Hepatocyte (in vitro differentiated cells): ENCODE measurements around the gene FXYD2. TPM values are rescaled to one million over a fixed set of nuclear protein-coding genes. Genes with fewer than 3 reads are reported as not detected.

Experiments used
- DNase-seq: peaks from one replicate; pipeline ENCODE4 v3.0.0-alpha.2; 2016; ENCODE audit warnings: low spot score
- H2AFZ ChIP-seq: fragments of 200-600 bp; sonication (generic); 2 replicates; pipeline ENCODE4 v1.6.0; 2016; ENCODE audit warnings: antibody characterized with exemption, mild to moderate bottlenecking
- H3K27ac ChIP-seq: fragments of 200-600 bp; sonication (generic); 2 replicates; pipeline ENCODE4 v1.5.1; 2016; ENCODE audit warnings: mild to moderate bottlenecking
- H3K27me3 ChIP-seq: fragments of 200-600 bp; sonication (generic); 2 replicates; pipeline ENCODE4 v1.6.1; 2016
- H3K36me3 ChIP-seq: fragments of 200-600 bp; sonication (generic); replicated peaks from 2 replicates; pipeline ENCODE4 v1.5.1; 2016; ENCODE audit warnings: low read depth; ENCODE audit not compliant: insufficient read depth
- H3K4me1 ChIP-seq: fragments of 200-600 bp; sonication (generic); 2 replicates; pipeline ENCODE4 v1.5.1; 2016; ENCODE audit warnings: mild to moderate bottlenecking, moderate library complexity; ENCODE audit not compliant: insufficient read depth
- H3K4me2 ChIP-seq: fragments of 200-600 bp; sonication (generic); 2 replicates; pipeline ENCODE4 v1.6.0; 2016
- H3K4me3 ChIP-seq: fragments of 200-600 bp; sonication (generic); 2 replicates; pipeline ENCODE4 v1.5.1; 2016; ENCODE audit warnings: mild to moderate bottlenecking
- H3K79me2 ChIP-seq: fragments of 200-600 bp; sonication (generic); 2 replicates; pipeline ENCODE4 v1.6.0; 2017; ENCODE audit warnings: mild to moderate bottlenecking
- H3K9me2 ChIP-seq: fragments of 200-600 bp; sonication (generic); replicated peaks from 2 replicates; pipeline ENCODE4 v1.6.0; 2017; ENCODE audit warnings: mild to moderate bottlenecking; ENCODE audit not compliant: insufficient read depth
- H3K9me3 ChIP-seq: fragments of 200-600 bp; sonication (generic); 2 replicates; pipeline ENCODE4 v1.5.1; 2016; ENCODE audit warnings: low read depth, mild to moderate bottlenecking
- H4K20me1 ChIP-seq: fragments of 200-600 bp; sonication (generic); 2 replicates; pipeline ENCODE4 v1.6.0; 2016; ENCODE audit warnings: mild to moderate bottlenecking; ENCODE audit not compliant: insufficient read depth, poor library complexity, severe bottlenecking
- EZH2 ChIP-seq: fragments of 200-600 bp; sonication (generic); IDR thresholded peaks from 2 replicates; pipeline ENCODE4 v1.6.1; 2016; ENCODE audit warnings: antibody characterized with exemption, mild to moderate bottlenecking, borderline replicate concordance
- EZH2phosphoT487 ChIP-seq: fragments of 200-600 bp; sonication (generic); IDR thresholded peaks from one replicate; pipeline ENCODE4 v1.6.1; 2018; ENCODE audit warnings: antibody characterized with exemption, mild to moderate bottlenecking, low read depth, moderate library complexity; ENCODE audit not compliant: unreplicated experiment, severe bottlenecking
- WGBS: methylation state at CpG from one replicate; pipeline ENCODE4 v1.1.6; 2016; ENCODE audit warnings: low lambda C conversion rate; ENCODE audit errors: missing lambda C conversion rate; 5-methylcytosine and 5-hydroxymethylcytosine counted together
- polyA plus RNA-seq: library from polyadenylated mRNA; unstranded; fragments of >200 nt; fragmentation: Nextera tagmentation; extraction: Ambion mirVana; gene quantifications from 2 replicates; pipeline ENCODE4 v1.2.1, GENCODE V29; 2016
- total RNA-seq: library from RNA; depleted of rRNA; stranded (reverse); fragments of >200 nt; gene quantifications from 2 replicates; pipeline ENCODE4 v1.2.3, GENCODE V29; 2014
- TF ChIP-seq, protein P1 (sequence below): fragments of 200-600 bp; sonication (generic); IDR thresholded peaks from 2 replicates; pipeline ENCODE4 v1.5.1; 2016; ENCODE audit warnings: antibody characterized with exemption, mild to moderate bottlenecking; ENCODE audit not compliant: poor library complexity

The FXYD2 gene
- total and polyA plus RNA-seq, 2 experiments from 2014 or later: 72.7 to 93.8 TPM

DNA sequence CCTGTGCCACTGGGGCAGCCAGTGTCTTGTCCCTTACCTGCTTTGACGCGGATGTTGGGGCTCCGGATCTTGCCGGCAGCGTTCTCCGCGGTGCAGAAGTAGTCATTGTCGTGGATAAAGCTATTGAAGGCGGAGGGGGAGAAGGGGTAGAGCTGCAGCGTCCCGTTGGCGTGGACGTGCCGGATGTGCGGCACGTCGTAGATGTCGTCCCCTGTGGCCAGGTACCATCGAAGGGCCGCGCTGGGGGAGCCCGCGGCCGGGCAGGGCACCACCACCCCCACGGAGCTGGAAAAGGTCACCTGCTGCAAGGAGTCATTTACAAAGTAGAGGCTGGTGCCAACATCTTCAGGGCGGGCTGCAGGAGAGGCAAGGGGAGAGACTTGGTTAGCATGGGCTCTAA is 44.1 kb downstream of the FXYD2 start:
- H3K27me3 ChIP-seq: peaks cover 40% of the 10 kb centered on the region
- no peaks in the 10 kb centered on the region for H3K9me3 ChIP-seq
- no peaks in the 10 kb centered on the region for H3K79me2 ChIP-seq
- H4K20me1 ChIP-seq: no peaks in the 10 kb centered on the region
- H3K4me2 ChIP-seq: no peak overlapping the region
- H3K27ac ChIP-seq: no peak overlapping the region
- no peaks in the 10 kb centered on the region for H3K4me1 ChIP-seq
- H3K9me2 ChIP-seq: no peaks in the 10 kb centered on the region
- no peaks in the 10 kb centered on the region for H3K36me3 ChIP-seq
- no peak for DNase-seq
- H2AFZ ChIP-seq: no peak overlapping the region
- H3K4me3 ChIP-seq: no peak overlapping the region
- WGBS: 92% methylated on average over 26 of the region's 26 CpGs
- TF ChIP-seq EZH2phosphoT487 (no peak), EZH2 (no peak)
- TF ChIP-seq, protein P1, sequence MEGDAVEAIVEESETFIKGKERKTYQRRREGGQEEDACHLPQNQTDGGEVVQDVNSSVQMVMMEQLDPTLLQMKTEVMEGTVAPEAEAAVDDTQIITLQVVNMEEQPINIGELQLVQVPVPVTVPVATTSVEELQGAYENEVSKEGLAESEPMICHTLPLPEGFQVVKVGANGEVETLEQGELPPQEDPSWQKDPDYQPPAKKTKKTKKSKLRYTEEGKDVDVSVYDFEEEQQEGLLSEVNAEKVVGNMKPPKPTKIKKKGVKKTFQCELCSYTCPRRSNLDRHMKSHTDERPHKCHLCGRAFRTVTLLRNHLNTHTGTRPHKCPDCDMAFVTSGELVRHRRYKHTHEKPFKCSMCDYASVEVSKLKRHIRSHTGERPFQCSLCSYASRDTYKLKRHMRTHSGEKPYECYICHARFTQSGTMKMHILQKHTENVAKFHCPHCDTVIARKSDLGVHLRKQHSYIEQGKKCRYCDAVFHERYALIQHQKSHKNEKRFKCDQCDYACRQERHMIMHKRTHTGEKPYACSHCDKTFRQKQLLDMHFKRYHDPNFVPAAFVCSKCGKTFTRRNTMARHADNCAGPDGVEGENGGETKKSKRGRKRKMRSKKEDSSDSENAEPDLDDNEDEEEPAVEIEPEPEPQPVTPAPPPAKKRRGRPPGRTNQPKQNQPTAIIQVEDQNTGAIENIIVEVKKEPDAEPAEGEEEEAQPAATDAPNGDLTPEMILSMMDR: no peak

DNA sequence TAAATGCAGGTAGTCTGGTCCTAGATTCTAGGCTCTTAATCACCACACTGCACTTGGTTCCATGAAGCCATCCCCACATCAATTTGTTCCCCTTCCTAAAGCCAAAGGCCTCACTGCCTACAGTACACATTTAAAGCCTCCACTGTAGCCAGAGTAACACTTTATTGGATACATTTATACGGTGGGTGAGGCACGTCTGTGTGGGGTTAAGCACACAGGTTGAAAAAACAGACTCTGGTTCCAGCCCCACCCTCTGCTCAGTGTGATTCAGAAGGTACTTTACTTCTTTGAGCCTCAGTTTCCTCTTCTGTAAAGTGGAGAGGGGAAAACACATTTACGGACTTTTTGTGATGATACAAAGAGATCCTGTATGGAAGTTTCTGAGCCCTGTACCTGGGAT is 50.0 kb downstream of the FXYD2 start:
- DNase-seq: no peak
- no peak for TF ChIP-seq EZH2
- TF ChIP-seq EZH2phosphoT487: no peak
- TF ChIP-seq, protein P1: no peak
- no peaks in the 10 kb centered on the region for H3K4me1 ChIP-seq
- no peaks in the 10 kb centered on the region for H3K9me2 ChIP-seq
- H3K4me3 ChIP-seq: no peak overlapping the region
- no peaks in the 10 kb centered on the region for H3K79me2 ChIP-seq
- no peaks in the 10 kb centered on the region for H3K36me3 ChIP-seq
- 61% methylated on average over 3 of the region's 3 CpGs for WGBS
- H2AFZ ChIP-seq: no peak overlapping the region
- H3K4me2 ChIP-seq: no peak overlapping the region
- no peaks in the 10 kb centered on the region for H3K9me3 ChIP-seq
- H3K27ac ChIP-seq: no peak overlapping the region
- H4K20me1 ChIP-seq: no peaks in the 10 kb centered on the region
- peaks cover 25% of the 10 kb centered on the region for H3K27me3 ChIP-seq

DNA sequence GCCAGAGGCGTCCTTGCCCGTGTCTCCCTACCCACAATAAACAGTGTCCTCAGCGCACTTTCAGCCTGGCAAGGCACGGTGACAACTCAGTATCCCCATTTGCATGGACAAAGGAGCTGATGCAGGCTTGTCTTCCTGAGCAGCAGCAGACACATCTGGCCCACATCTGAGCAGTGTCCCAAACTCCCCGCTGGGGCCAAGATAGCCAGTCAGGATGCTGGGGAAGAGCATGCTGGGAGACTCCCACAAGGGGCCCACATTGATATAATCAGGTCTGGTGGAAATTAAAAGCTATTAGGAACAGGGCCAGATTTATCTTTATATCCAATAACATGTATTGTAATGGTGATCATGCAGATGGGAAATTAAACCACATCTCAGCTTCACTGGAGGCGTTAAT is 52.2 kb downstream of the FXYD2 start:
- no peaks in the 10 kb centered on the region for H3K79me2 ChIP-seq
- no peak overlapping the region for H2AFZ ChIP-seq
- H3K4me3 ChIP-seq: no peak overlapping the region
- peaks cover 15% of the 10 kb centered on the region for H3K27me3 ChIP-seq
- no peaks in the 10 kb centered on the region for H3K9me3 ChIP-seq
- TF ChIP-seq, protein P1: no peak
- TF ChIP-seq EZH2phosphoT487: no peak
- no peak for DNase-seq
- no peaks in the 10 kb centered on the region for H3K4me1 ChIP-seq
- H3K27ac ChIP-seq: no peak overlapping the region
- no peak overlapping the region for H3K4me2 ChIP-seq
- no peaks in the 10 kb centered on the region for H3K36me3 ChIP-seq
- H3K9me2 ChIP-seq: no peaks in the 10 kb centered on the region
- WGBS: 85% methylated on average over 6 of the region's 6 CpGs
- no peaks in the 10 kb centered on the region for H4K20me1 ChIP-seq

DNA sequence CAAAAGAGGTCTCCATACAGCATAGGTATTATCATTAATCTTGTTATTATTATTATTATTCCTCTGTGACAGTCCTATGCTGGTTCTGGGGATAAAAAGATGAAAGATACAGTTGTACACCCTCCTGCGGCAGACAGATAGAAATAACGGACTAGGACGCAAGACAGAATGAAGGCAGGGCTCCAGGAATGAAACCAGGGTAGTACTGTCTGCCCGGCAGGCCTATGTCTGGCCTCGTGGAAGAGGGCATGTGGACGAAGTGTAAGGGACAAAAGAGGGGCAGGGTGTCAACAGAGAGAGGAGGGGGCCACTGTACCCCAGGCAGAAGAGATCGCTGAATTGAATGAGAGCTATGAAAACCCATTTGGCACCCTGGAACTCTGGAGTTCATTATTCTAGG is 52.7 kb downstream of the FXYD2 start:
- no peak overlapping the region for H3K4me2 ChIP-seq
- H4K20me1 ChIP-seq: no peaks in the 10 kb centered on the region
- no peaks in the 10 kb centered on the region for H3K36me3 ChIP-seq
- no peaks in the 10 kb centered on the region for H3K79me2 ChIP-seq
- H3K4me3 ChIP-seq: no peak overlapping the region
- WGBS: 96% methylated on average over 7 of the region's 7 CpGs
- H3K4me1 ChIP-seq: no peaks in the 10 kb centered on the region
- H3K27ac ChIP-seq: no peak overlapping the region
- H2AFZ ChIP-seq: no peak overlapping the region
- TF ChIP-seq, protein P1: no peak
- TF ChIP-seq EZH2phosphoT487 (no peak), EZH2 (no peak)
- H3K9me2 ChIP-seq: no peaks in the 10 kb centered on the region
- peaks cover 15% of the 10 kb centered on the region for H3K27me3 ChIP-seq
- no peak for DNase-seq
- no peaks in the 10 kb centered on the region for H3K9me3 ChIP-seq
